HFF-Myc (cell line): ENCODE measurements around the gene VSIG2.

Source experiments
- DNase-seq: peaks from one replicate; pipeline ENCODE4 v3.0.0-alpha.2; 2011; ENCODE audit warnings: low read depth; ENCODE audit errors: extremely low read depth
- H3K4me3 ChIP-seq: replicated peaks from 2 replicates; pipeline ENCODE4 v1.5.1; 2011; ENCODE audit warnings: low read depth, mild to moderate bottlenecking, control low read depth, low read length
- TF ChIP-seq, protein P1 (sequence below): IDR thresholded peaks from 2 replicates; pipeline ENCODE4 v1.5.1; 2012; ENCODE audit warnings: mild to moderate bottlenecking, low read depth, low read length, control low read depth; ENCODE audit errors: missing control alignments

The VSIG2 gene

DNA sequence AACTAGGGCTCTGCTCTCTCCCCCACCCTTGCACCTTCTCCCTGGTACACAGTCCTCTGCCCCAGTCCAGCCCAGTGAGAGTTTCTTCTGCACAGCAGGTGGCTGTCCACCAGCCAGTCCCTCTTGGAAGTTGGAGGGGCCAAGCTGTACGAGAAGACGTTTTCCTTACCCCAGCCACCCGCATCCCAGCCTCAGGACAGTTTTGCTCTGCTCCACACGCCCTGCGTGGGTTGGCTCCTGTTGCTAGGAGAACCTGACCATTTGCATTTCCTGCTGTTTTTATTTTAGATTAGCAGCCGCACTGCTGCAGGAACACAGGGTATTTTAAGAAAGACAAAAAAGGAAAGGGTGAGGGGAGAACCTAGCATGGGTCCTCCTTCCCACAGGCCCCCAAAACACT, 29.9 kb downstream of the VSIG2 start:
- H3K4me3 ChIP-seq, result no peak overlapping the region
- no peak for DNase-seq
- TF ChIP-seq, protein P1, sequence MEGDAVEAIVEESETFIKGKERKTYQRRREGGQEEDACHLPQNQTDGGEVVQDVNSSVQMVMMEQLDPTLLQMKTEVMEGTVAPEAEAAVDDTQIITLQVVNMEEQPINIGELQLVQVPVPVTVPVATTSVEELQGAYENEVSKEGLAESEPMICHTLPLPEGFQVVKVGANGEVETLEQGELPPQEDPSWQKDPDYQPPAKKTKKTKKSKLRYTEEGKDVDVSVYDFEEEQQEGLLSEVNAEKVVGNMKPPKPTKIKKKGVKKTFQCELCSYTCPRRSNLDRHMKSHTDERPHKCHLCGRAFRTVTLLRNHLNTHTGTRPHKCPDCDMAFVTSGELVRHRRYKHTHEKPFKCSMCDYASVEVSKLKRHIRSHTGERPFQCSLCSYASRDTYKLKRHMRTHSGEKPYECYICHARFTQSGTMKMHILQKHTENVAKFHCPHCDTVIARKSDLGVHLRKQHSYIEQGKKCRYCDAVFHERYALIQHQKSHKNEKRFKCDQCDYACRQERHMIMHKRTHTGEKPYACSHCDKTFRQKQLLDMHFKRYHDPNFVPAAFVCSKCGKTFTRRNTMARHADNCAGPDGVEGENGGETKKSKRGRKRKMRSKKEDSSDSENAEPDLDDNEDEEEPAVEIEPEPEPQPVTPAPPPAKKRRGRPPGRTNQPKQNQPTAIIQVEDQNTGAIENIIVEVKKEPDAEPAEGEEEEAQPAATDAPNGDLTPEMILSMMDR, result no peak

DNA sequence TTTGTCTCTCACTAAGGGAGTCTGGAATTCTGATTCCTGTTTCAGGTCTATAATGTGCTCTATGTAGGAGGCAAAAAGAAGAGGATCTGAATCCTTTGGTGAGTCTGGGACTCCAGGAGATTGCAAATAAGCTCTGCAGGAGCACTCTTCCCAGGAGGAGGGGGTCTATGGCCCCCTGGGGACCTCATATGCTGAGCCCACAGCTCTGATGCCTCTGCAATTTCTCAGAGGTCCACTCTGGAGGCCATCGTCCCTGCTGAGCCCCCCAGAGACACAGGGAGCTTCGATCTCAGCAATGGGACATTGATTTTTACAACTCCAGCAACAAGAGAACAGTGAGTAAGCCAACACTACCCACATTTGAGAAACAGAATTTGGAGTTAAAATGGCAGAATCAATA, 32.5 kb downstream of the VSIG2 start:
- H3K4me3 ChIP-seq, result no peak overlapping the region
- TF ChIP-seq, protein P1, result no peak
- no peak for DNase-seq

DNA sequence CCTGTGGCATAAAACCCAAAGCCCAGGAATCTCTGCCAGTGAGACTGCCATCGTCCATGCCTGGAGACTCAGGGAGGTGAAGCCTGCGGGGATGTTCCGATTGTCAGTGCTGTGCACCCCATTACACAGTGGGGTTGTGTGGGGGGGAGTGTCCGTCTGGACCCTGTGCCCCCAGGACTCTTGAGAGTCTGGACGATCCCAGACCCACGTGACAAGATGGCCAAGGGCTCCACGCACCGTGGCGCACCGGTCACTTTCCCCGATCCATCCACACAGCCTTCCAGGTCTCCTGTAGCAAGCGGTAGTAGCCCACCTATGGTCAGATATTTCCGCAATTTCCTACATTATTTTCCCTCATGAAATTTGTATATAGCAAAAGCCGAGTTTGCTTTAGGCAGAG, 33.3 kb downstream of the VSIG2 start:
- no peak for DNase-seq
- TF ChIP-seq, protein P1, result no peak
- no peak overlapping the region for H3K4me3 ChIP-seq

DNA sequence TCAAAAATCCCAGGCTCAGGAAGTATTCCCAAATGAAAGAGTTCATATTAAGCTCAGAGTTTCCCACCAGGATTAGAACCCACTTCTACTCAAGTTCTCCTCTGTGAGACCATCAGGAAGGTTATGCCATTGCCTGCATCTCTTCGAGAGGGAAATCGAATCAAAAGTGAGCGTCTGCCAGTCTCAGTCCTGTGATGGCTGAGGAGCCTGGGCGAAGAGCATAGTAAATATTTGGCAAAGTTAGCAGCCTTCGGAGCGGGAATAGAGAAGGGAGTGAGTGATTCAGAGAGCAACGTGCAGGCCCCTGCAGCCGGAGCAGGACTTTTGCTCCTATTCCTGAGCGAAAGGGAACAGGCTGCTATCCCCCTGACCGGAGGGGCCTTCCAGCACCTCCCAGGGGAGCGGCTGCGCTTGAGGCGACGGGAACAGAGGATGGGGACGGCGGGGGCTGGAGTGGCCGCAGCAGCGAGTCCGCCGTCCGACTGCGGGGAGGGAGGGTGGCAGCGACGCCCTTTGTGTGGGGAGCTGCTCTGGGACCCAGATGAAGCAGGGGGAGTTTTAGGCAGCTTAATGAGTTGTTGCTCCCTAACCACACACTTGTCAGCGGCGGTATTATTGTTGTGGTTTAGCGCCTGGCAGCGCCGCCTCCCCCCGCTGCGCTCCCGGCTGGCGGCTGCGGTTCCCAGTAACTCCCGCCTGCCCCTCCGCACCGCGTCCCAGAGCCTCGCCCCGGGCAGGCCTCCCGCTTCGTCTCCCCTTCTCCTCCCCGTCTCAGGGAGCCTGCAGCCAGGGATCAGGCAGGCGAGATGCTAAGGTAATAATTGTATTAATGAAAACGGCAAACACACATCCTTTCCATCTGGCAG, 34.0 kb downstream of the VSIG2 start:
- H3K4me3 ChIP-seq, result peak overlapping the region; percentile 12; the same call in 1 of the 2 replicates
- DNase-seq, result no peak
- TF ChIP-seq, protein P1, result no peak

DNA sequence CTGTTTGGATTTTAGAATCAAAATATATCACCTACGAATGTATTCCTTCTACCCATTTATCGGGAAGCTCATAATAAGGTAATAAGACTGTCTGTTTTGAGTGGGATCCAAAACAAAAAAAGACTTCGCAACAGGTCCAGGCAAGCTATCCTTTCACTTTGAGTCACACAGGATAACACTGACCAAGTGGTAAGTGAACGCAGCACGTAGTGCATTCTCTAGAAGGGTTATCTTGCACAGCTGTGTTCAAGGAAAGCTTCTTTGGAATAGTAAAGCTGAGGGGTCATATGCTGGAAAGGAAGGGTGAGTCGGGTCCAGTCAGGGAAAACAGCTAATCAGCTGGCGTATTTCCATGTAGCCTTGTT, 34.7 kb downstream of the VSIG2 start:
- DNase-seq, result no peak
- no peak overlapping the region for H3K4me3 ChIP-seq
- TF ChIP-seq, protein P1, result no peak

DNA sequence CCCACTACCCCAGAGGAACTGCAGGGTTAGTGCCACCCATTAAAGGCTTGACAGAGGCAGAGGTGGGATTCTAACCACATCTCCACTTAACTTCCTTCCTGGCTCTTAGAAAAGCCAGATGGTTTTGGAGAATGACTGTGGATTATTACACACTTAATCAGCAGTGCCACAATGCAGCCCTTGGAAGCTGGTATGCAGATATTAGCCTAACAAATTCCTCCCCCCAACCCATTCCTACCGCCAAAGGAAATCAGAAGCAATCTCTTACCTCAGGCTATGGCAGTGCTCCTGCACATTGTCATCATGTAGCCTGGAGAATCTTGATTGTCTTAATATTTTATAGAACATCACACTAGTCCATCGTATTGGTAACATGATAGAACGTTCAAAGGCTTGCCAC, 35.5 kb downstream of the VSIG2 start:
- DNase-seq, result no peak
- H3K4me3 ChIP-seq, result no peak overlapping the region
- TF ChIP-seq, protein P1, result no peak
